IMR-90 (cell line): ENCODE data around the gene ELL3.

Experiments
- CEBPB ChIP-seq: IDR thresholded peaks from 2 replicates; pipeline ENCODE4 v1.6.1; 2012; ENCODE audit warnings: low read depth, low read length, improper control_type of control experiment
- CHD1 ChIP-seq: IDR thresholded peaks from 2 replicates; pipeline ENCODE4 v1.6.1; 2012; ENCODE audit warnings: low read depth, low read length, improper control_type of control experiment
- MAFK ChIP-seq: IDR thresholded peaks from 2 replicates; pipeline ENCODE4 v1.6.1; 2012; ENCODE audit warnings: low read depth, low read length, improper control_type of control experiment
- MXI1 ChIP-seq: IDR thresholded peaks from 2 replicates; pipeline ENCODE4 v1.6.1; 2012; ENCODE audit warnings: low read depth, mild to moderate bottlenecking, low read length, moderate library complexity, borderline replicate concordance
- POLR2A ChIP-seq: IDR thresholded peaks from 2 replicates; pipeline ENCODE4 v1.6.1; 2012; ENCODE audit warnings: mild to moderate bottlenecking, low read depth, low read length
- RCOR1 ChIP-seq: IDR thresholded peaks from 2 replicates; pipeline ENCODE4 v1.6.1; 2012; ENCODE audit warnings: mild to moderate bottlenecking, low read length, improper control_type of control experiment; ENCODE audit not compliant: insufficient replicate concordance
- TF ChIP-seq, protein P1 (sequence below): conservative IDR thresholded peaks from 2 replicates; pipeline ENCODE4 v1.5.1; 2012; ENCODE audit warnings: mild to moderate bottlenecking, low read depth, low read length, improper control_type of control experiment
- TF ChIP-seq, protein P2 (sequence below): fragments of 150-350 bp; IDR thresholded peaks from 2 replicates; pipeline ENCODE4 v1.6.1; 2016; ENCODE audit warnings: low read depth, mild to moderate bottlenecking, low read length, moderate library complexity, borderline replicate concordance

DNA sequence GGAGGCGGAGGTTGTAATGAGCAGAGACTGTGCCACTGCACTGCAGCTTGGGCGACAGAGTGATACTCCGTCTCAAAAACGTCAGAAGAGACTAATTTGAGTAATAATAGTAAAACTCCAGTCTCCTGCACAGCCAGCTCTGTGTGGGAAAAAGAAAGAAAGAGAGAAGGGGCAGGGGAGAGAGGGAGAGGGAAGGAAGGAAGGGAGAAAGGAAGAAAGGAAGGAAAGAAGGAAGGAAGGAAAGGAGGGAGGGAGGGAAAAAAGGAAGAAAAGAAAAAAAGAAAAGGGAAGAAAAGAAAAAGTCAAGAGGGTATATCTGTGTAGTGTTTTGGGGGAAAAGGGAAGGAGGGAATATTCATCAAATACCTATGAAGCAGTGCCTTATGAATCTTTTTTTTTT is 53.6 kb downstream of the ELL3 start:
- TF ChIP-seq POLR2A = no peak
- TF ChIP-seq, protein P1, sequence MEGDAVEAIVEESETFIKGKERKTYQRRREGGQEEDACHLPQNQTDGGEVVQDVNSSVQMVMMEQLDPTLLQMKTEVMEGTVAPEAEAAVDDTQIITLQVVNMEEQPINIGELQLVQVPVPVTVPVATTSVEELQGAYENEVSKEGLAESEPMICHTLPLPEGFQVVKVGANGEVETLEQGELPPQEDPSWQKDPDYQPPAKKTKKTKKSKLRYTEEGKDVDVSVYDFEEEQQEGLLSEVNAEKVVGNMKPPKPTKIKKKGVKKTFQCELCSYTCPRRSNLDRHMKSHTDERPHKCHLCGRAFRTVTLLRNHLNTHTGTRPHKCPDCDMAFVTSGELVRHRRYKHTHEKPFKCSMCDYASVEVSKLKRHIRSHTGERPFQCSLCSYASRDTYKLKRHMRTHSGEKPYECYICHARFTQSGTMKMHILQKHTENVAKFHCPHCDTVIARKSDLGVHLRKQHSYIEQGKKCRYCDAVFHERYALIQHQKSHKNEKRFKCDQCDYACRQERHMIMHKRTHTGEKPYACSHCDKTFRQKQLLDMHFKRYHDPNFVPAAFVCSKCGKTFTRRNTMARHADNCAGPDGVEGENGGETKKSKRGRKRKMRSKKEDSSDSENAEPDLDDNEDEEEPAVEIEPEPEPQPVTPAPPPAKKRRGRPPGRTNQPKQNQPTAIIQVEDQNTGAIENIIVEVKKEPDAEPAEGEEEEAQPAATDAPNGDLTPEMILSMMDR = no peak
- TF ChIP-seq CHD1 = no peak
- no peak for TF ChIP-seq MXI1
- TF ChIP-seq, protein P2, sequence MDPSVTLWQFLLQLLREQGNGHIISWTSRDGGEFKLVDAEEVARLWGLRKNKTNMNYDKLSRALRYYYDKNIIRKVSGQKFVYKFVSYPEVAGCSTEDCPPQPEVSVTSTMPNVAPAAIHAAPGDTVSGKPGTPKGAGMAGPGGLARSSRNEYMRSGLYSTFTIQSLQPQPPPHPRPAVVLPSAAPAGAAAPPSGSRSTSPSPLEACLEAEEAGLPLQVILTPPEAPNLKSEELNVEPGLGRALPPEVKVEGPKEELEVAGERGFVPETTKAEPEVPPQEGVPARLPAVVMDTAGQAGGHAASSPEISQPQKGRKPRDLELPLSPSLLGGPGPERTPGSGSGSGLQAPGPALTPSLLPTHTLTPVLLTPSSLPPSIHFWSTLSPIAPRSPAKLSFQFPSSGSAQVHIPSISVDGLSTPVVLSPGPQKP = no peak
- no peak for TF ChIP-seq MAFK
- TF ChIP-seq RCOR1 = no peak
- no peak for TF ChIP-seq CEBPB
